ENCODE measurements around the gene ARHGEF38.

DNA sequence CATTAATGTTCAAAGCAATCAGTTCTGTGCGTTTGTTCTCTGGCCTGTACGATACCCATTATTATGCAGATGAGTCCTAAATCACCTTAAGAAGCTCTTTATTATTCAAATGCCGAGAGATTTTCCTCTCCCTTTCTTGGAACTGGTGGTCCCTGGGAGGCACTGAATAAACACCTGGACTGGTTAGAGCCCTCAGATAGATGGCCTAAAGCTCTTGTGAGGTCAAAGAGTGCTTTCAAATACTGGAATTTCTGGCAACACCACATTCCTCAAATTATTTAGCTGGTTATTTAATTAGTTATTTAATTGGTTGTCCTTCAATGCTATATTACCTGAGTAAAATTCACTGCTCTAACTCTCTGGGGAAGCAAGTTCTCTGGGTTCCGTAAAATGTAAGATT lies 3.0 kb downstream of the ARHGEF38 start:
- TF ChIP-seq CTCF (conservative IDR thresholded peaks at IDR 0.05) (no peak), ZFX (IDR thresholded peaks at IDR 0.05) (no peak)

Data from C4-2B (cell line).